ENCODE results near the gene FKBP5.

- TF ChIP-seq CTCF (IDR thresholded peaks at IDR 0.05), result no peak
- TF ChIP-seq POLR2AphosphoS5 (IDR thresholded peaks at IDR 0.05), result no peak
Measured at GRCh38 chr6:35547676-35548075, 141.0 kb downstream of the FKBP5 start.
